GM19023 (cell line): ENCODE results near the gene LILRB5.
"Not testable (repeated sequence)": the region's sequence is repeated elsewhere in the genome, so short reads cannot be mapped to it uniquely, and the experiment has no call there.

Experiments used
- ATAC-seq: cut with Tn5 transposase; IDR thresholded peaks from one replicate; pipeline ENCODE4 v1.9.1; 2021; ENCODE audit warnings: mild to moderate bottlenecking, moderate library complexity; ENCODE audit not compliant: unreplicated experiment

The LILRB5 gene

GRCh38 chr19:54277111-54277615 is 20.1 kb upstream of the LILRB5 start:
- not testable (repeated sequence) for ATAC-seq

- ATAC-seq, result no peak
Observed at GRCh38 chr19:54275951-54276350, 18.9 kb upstream of the LILRB5 start.

- ATAC-seq, result not testable (repeated sequence)
Observed at GRCh38 chr19:54274516-54274915, 17.4 kb upstream of the LILRB5 start.

- no peak for ATAC-seq
Observed at GRCh38 chr19:54273821-54274220, 16.7 kb upstream of the LILRB5 start.

GRCh38 chr19:54272181-54272580 is 15.1 kb upstream of the LILRB5 start:
- ATAC-seq, result not testable (repeated sequence)

- not testable (repeated sequence) for ATAC-seq
Observed at GRCh38 chr19:54271587-54271986, 14.5 kb upstream of the LILRB5 start.

GRCh38 chr19:54271106-54271505 is 14.0 kb upstream of the LILRB5 start:
- no peak for ATAC-seq

GRCh38 chr19:54268936-54269335 is 11.9 kb upstream of the LILRB5 start:
- ATAC-seq, result no peak

GRCh38 chr19:54266133-54266532 is 9.1 kb upstream of the LILRB5 start:
- ATAC-seq, result no peak

GRCh38 chr19:54262470-54262869 is 5.4 kb upstream of the LILRB5 start:
- no peak for ATAC-seq

GRCh38 chr19:54262066-54262465 is 5.0 kb upstream of the LILRB5 start:
- ATAC-seq, result no peak

GRCh38 chr19:54256250-54257115 is 590 bp downstream of the LILRB5 start:
- no peak for ATAC-seq

- ATAC-seq, result no peak
Observed at GRCh38 chr19:54255105-54255775, 1.8 kb downstream of the LILRB5 start.

- ATAC-seq, result no peak
Observed at GRCh38 chr19:54254195-54254906, 2.7 kb downstream of the LILRB5 start.

GRCh38 chr19:54253331-54254194 is 3.5 kb downstream of the LILRB5 start:
- ATAC-seq, result no peak

- ATAC-seq, result no peak
Observed at GRCh38 chr19:54252845-54253244, 4.2 kb downstream of the LILRB5 start.

GRCh38 chr19:54252243-54252642 is 4.8 kb downstream of the LILRB5 start:
- ATAC-seq, result no peak

- ATAC-seq, result no peak
Observed at GRCh38 chr19:54248016-54248601, 9.0 kb downstream of the LILRB5 start.

- no peak for ATAC-seq
Observed at GRCh38 chr19:54247106-54247930, 9.8 kb downstream of the LILRB5 start.
